Amygdala (tissue), 56 donors: ENCODE results near the gene NXPH3.

Source experiments
- DNase-seq, 56 donors: peaks; one replicate each; lab custom pipeline; 2025; lab: John Stamatoyannopoulos, UW

Gene NXPH3

DNA sequence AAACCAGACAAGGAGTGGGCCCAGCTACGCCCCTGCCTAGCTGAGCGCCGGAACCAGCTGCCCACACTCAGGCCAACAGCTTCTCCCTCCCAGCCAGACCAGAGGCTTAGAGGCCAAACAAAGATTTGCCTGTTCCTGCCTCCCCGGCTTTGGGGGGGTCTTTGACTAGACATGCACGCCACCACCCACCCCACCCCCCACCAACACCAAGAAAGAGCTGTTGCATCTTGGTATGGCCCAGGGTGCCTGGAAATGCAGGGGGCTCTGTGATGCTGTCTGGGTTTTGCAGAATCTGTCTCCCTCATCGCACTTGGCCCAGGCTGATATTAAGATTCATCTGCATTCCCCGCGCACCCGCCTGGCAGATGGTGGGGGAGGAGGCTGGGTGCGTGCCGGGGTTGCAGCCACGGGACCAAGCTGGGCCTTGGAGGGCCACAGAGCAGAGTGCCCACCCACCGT is 1.3 kb upstream of the NXPH3 start:
- DNase-seq = peak in 28 of 56 donors; percentile 11 to 73 (median 48)

DNA sequence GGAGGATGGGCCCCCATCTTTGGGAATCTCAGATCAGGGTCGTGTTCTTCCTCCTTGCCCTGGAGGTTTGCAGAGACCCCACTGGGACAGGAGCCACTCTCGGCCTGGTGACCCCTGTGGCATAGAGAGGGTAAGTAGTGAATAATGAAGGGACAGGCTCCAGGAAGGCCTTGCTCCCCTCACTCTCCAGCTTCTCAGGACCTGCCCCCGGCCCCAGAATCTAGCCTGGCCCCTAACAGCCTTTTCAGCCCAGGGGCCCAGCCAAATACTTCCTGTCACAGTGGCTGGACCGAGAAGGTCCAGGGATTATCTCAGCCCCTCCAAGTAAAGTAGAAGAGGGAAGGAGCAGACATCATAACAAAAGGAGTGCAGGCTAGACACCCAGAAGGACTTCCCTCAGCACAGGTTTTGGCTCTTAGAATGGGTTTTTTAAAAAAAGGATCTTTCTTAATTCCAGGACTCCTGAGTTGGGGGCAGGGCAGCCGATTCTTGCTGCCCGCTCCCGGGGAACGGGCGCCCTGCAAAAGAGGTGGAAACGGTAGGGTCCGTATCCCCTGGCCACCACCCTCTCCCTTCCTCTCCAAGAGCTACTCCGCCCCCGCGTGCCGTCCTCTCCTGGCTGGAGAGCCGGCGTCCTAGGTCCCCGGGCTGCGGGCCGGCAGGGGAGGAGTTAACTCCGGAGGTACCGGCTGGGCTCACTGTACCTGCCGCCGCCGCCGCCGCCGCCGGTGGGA is 559 bp upstream of the NXPH3 start:
- peak in 1 of 56 donors; percentile 55 for DNase-seq

DNA sequence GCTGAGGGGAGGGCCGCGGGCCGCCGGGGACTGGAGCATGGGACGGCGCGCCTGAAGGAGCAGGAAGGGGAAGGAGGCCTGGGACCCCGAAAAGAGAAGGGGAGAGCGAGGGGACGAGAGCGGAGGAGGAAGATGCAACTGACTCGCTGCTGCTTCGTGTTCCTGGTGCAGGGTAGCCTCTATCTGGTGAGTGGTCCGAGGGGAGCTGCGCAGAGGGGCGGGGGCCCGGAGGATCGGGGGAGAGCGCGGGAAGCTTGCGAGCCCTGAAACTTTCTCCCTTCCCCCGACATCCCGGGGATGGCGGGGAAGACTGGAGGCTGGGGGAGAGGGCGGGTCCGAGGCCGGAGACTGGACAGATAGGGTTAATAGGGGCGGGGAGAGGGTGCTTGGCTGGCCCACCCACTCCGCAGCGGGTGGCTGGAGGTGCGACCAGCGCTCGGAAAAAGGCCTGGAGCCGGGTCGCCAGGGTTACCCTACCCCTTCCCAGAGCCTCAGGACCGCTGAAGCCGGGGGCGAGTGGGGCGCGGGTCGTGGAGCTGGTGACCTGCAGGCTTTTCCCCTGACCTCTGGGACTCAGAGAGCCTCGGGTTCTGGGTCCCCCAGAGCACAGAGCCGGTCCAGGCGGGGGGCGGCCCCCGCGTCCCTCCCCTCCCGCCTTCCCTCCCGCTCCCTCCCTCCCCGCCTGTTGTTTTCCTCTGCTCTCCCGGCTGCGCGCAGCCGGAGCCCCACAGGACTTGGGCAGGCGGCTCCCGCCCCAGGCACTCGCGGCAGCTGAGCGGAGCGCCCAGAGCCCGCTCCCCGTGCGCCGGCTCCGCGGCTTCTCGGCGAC is 631 bp downstream of the NXPH3 start:
- DNase-seq = peak in 12 of 56 donors; percentile 5 to 43 (median 22)

DNA sequence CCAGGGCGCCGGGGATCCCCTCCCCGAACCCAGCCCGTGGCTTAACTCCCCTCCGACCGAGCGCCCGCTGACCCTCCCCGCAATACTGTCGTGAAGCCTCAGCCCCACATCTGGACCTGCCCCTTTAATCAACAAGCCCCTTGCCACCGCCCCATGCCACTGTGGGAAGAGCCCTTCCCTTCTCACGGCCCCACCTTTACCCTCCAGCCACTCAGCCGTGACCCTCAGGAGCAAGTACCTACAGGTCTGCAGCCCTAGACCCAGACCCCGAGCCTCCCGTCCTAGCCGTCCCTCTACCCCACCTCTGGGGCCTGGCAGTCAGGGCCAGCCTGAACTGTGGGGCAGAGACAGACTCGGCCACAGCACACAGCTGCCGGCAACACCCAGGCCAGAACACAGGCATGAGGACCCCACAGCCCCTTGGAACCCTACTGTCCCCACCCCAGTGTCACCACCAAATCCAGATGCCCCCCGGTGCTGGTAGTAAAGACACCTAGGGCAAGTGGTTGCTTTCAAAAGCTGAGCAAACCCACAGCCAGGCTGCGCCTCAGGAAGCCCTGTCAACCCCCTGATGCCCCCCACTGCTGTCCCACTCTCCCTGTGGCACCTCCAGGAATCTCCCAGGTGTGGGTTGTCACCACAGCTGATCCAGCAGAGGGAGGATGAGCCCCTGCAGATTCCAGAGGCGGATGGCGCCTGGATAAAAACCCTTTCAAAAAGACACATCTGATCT is 1.4 kb downstream of the NXPH3 start:
- DNase-seq = no peak

DNA sequence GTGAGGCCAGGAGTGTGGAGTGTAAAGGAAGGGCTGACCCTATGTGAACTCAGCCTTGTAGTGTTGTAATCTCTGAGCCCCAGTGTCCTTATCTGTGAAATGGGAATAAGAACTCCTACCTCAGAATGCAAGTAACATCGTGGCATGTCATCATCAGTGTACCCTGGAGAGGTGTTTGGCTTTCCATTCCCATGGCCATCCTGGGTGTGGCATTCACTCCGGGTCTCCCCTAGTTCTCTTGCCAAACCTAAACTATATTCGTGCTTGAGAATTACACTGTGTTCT is 1.9 kb downstream of the NXPH3 start:
- DNase-seq = no peak

DNA sequence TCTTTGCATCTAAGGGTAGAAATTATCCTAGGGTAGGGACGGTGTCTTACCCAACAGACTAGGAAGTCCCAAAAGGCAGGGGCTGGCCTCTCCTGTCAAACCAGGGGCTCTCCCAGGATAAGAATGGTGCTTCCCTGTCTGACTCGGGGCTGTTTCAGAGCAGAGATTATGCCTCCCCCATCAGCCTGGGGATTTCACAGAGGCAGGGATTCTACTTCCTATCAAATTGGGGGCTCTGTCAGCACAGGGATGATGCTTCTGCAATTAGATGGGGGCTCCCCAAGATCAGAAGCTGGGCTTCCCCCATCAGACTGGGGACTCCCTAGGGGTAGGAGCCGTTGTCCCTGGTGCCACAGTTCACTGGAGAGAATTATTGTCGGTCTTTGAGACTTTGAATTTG is 2.3 kb downstream of the NXPH3 start:
- no peak for DNase-seq

DNA sequence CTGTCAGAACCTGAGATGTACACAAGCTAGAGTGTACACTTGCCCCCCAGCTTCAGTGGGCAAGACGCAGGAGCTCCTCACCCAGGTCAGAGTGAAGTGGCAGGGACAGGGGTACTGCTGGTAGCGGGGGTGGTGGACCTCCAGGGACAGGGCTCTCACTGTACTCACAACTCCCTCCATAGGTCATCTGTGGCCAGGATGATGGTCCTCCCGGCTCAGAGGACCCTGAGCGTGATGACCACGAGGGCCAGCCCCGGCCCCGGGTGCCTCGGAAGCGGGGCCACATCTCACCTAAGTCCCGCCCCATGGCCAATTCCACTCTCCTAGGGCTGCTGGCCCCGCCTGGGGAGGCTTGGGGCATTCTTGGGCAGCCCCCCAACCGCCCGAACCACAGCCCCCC is 2.7 kb downstream of the NXPH3 start:
- DNase-seq = no peak

DNA sequence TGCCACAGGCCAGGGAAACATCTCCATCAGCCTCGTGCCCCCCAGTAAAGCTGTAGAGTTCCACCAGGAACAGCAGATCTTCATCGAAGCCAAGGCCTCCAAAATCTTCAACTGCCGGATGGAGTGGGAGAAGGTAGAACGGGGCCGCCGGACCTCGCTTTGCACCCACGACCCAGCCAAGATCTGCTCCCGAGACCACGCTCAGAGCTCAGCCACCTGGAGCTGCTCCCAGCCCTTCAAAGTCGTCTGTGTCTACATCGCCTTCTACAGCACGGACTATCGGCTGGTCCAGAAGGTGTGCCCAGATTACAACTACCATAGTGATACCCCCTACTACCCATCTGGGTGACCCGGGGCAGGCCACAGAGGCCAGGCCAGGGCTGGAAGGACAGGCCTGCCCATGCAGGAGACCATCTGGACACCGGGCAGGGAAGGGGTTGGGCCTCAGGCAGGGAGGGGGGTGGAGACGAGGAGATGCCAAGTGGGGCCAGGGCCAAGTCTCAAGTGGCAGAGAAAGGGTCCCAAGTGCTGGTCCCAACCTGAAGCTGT is 3.4 kb downstream of the NXPH3 start:
- no peak for DNase-seq

DNA sequence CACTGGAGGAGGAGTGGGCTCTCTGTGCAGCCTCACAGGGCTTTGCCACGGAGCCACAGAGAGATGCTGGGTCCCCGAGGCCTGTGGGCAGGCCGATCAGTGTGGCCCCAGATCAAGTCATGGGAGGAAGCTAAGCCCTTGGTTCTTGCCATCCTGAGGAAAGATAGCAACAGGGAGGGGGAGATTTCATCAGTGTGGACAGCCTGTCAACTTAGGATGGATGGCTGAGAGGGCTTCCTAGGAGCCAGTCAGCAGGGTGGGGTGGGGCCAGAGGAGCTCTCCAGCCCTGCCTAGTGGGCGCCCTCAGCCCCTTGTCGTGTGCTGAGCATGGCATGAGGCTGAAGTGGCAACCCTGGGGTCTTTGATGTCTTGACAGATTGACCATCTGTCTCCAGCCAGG is 3.9 kb downstream of the NXPH3 start:
- DNase-seq = no peak

DNA sequence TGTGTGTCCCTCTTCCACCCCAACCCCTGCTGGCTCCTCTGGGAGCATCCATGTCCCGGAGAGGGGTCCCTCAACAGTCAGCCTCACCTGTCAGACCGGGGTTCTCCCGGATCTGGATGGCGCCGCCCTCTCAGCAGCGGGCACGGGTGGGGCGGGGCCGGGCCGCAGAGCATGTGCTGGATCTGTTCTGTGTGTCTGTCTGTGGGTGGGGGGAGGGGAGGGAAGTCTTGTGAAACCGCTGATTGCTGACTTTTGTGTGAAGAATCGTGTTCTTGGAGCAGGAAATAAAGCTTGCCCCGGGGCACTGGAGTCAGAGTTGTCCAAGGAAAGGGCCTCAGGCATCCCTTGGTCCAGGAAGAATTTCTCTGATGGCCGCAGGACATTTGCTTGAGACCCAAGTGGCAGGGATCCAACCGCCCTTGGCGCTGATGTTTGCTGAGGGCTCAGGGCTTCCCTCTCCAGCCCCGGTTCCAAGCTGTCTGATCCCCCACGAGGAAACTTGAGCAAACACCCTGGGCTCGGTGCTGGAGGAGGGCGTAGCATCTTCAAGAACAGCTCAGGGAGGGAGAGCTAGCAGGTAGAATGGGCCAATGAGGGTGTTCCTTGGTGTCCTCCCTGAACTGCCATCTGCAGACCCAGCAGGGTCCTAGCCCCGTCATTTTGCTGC is 4.5 kb downstream of the NXPH3 start:
- DNase-seq = no peak

DNA sequence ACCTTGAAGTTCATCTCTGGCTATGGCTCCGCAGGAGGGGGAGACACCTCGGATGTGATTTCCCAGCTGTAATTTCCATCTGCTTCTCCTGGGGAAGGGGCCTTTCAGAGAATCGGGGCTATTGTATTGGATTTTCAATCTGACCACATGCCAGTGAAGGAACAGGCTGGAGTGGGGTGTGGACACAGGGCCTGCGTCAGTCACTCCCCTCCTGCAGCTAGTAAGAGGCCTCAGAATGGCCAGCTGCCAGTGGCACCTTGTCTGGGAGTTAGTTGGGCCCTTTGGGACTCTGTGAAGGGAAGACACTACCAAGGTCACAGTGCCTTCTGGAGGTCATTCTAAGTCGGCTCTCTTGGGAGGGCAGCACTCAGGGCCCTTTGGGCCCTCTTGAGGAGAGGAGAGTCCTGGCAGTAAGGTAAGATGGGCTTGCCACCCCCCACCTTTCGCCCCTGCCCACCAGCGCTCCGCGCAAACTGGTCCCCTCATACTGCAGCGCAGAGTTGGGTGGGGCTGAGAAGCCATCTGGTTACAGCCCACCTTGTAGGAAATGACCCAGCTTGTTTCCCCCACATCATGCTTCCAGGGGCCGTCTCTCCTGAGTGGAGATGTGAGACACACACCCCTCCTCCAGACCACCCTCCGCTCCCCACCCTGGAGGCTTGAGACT is 5.4 kb downstream of the NXPH3 start:
- no peak for DNase-seq

DNA sequence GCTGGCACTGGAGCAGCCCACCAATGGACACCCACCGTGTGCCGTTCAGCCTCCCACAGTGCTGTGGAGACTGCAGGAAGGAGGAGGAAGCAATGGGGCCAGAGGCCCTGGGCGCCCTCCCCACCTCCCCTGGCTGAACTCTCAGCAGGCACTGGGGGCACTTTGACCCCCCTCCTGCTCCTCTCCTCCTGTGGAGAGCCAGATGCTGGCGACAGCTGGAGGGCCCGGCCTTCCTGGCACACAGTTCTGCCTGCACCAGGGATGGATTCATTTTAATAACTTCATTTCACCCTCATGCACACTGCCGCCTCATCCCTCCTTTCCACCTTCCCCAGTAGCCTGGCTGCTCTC is 6.0 kb downstream of the NXPH3 start:
- no peak for DNase-seq

DNA sequence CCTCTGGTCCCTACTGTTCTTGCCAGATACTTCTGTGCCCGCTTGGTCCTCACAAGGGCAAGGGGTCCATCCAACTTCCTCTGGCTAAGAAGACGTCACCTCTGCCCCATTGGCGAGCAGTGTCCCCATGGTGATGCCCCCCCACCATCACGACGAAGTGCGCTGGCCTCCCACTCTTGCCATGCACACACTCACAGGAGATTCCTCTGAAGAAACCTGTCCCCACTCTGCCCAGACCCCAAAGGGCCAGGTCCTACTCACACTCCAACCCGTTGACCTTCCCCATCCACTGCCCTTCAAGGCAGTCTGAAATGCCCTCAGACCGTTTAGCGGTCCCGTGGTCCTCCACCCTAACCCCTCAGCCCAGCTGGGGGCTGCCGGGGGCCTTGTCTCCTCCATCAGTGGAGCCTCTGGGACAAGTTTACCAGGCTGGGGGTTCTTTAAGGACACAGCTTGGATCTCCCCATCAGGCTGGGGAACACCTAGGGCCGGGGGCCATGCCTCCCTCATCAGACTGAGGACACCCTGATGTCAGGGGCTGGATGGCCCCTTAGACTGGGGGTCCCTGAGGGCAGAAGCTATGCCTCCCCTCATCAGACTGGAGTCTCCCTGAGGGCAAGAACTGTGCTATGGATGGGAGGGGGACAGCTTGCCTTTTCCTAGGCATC is 6.5 kb downstream of the NXPH3 start:
- DNase-seq = no peak

DNA sequence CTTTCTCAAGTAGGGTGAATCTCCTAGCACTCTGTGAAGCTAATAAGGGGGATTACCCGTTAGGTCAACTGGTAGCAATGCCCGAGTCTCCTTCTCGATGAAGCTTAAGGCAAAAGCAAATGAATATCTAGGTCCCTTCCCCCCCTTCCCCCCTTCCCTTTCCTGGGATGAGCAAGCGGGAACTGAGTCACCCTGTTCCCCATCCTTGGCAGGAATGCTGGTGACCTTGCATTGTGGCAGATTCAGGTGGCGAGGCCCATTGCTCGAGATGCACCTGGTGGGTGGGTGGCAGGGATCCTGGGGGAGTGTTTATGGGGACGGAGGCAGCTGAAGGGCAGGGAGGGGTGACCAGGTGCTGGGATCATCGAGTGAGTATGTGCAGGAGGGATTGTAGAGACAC is 7.1 kb downstream of the NXPH3 start:
- no peak for DNase-seq

DNA sequence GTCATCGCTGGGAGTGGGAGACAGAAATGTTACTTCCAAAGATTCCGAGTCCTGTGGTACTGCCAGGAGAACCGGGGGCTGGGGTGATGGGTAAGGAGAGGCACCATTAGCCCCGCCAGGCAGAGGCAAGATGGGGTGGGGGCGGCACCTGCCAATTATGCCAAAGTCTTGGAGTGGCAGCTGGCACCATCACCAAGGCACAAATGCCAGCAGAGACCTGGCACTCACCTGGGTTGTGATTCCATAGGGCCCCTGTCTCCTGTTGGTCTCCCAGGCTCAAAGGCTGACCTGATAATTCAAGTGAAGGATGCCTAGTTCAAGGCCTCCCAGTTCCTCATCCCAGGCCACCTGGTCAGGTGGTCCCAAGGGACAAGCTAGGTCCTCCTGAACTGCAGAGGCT is 7.6 kb downstream of the NXPH3 start:
- DNase-seq = no peak

DNA sequence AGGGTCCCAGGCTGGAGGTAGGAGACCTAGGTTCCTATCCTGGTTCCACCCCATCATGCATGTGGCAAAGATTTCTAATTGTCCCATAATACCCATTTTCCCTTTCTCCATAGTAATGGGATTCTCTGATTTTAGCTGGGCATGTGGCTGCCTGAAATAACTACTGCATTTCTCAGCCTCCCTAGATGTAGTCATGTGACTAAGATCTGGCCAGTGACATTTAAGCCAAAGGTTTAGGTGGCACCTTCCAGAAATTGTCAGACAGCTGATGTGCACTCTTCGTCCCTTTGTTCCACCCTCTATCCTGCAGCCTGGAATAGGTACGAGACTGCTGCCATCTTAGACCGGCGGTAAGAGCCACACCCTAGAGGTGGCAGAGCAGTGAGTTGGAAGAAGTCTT is 8.2 kb downstream of the NXPH3 start:
- no peak for DNase-seq

DNA sequence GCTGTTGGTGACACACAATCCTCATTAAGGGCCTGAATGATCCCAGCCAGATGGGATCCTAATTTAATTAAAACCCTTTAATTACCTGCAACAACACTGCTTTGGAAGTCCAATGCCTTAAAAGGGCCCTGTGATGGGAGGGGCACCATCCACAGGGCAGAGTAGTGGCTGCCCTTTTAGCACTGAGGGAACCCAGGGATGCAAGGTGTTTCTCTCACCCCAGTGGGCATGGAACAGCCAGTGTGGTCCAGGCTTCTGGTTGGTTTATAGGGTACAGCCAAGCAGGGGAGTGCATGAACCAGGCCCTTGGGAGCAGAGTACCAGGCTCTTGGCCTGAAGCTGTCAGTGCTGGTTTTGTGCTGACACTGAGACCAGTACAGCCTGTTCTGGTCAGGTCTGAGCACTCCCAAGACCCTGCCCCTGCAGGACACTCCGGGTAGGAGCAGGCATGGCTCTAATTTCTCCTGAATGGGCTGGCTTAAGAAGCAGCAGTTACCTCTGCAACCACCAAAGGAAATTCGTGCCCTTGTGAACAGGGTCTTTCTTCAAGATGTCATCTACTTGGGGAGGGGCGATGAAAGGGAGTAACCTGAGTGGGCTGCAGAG is 9.9 kb downstream of the NXPH3 start:
- no peak for DNase-seq

DNA sequence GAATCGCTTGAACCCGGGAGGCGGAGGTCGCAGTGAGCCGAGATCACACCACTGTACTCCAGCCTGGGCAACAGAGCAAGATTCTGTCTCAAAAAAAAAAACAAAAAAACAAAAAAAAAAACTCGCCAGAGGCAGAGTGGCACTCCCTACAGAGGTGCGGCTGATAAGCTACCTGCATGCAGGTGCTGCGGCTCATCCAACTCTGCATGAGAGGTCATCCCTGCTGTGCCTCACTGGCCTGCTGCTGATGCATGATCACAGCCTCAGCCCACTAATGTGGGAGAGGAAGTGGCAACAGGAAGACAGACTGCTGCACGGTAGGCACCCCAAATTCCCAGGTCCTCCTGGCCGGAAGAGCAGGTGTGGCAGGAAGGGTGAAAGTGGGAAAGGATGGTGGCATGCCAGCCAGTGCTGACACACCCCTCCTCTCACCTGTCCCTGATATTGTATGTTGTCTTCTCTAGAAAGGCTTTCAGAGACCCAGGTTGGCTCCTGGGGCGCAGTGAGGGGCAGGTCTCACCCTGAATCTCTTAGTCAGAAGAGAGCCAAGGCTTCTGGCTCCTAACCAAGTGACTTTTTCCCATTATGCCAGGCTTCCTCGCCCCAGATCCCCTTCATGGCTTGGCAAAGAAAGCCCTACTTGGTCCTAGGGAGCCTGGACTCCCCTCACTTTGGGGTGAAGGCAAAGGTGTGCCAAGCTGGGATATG is 11.8 kb downstream of the NXPH3 start:
- no peak for DNase-seq

DNA sequence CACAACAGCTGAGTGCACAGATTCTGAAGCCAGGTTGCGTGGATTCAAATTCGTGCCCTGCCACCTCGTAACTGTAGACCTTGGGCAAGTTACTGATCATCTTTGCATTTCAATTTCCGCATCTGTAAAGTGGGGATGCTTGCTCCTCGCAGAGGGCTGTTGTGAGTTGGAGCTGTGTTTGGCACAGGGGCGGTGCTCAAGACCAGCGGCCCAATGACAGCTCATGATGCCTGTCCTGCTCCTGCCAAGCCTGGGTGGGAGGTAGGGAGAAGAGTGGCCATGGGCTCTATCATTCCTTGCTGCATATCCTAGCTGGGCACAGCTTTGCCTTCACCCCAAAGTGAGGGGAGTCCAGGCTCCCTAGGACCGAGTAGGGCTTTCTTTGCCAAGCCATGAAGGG is 12.6 kb downstream of the NXPH3 start:
- DNase-seq = no peak
